ENCODE measurements around the gene GLI3.

GLI3 gene

DNA sequence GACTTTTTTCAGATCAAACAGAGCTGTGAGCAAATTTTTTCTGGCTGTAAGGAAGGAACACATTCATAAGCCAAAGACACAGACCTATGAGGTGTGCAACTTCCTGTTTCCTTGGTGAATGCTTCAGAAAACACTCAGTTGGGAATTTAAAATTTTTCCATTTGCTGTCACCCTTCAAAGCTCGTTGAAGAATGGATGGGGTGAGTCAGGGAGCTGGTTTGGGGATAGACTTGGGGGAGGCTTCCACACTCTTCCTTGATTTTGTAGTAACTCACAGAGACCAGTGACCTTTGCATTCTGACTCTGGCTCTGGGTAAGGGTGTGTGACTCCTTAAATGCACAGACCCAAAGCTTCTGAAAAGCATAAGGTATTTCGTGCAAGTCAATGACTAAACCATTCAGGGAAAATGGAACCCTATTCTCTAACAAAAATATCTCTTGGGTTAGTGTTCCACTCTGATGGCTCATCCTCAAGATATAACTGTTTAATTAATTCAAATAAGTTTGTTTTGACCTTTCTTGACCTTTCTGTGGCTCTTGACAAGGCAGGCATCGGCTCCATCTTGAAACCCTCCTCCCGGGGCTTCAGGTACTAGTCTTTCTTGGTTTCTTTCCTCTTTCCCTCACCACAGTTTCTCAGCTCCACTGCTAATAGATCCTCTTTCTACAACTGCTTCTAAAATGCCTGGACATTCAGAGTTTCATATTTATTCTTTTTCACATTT is 306.3 kb downstream of the GLI3 start:
- TF ChIP-seq, protein P1, sequence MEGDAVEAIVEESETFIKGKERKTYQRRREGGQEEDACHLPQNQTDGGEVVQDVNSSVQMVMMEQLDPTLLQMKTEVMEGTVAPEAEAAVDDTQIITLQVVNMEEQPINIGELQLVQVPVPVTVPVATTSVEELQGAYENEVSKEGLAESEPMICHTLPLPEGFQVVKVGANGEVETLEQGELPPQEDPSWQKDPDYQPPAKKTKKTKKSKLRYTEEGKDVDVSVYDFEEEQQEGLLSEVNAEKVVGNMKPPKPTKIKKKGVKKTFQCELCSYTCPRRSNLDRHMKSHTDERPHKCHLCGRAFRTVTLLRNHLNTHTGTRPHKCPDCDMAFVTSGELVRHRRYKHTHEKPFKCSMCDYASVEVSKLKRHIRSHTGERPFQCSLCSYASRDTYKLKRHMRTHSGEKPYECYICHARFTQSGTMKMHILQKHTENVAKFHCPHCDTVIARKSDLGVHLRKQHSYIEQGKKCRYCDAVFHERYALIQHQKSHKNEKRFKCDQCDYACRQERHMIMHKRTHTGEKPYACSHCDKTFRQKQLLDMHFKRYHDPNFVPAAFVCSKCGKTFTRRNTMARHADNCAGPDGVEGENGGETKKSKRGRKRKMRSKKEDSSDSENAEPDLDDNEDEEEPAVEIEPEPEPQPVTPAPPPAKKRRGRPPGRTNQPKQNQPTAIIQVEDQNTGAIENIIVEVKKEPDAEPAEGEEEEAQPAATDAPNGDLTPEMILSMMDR (IDR thresholded peaks at IDR 0.05; ENCODE audit: borderline replicate concordance, insufficient read depth, low read depth, low read length), result no peak
- no peak overlapping the region for H3K4me3 ChIP-seq (ENCODE audit: low read depth, low read length)

GRCh38 chr7:41928781-41929180 is 308.2 kb downstream of the GLI3 start:
- TF ChIP-seq, protein P1 (IDR thresholded peaks at IDR 0.05; ENCODE audit: borderline replicate concordance, insufficient read depth, low read depth, low read length), result no peak
- H3K4me3 ChIP-seq (ENCODE audit: low read depth, low read length), result no peak overlapping the region

DNA sequence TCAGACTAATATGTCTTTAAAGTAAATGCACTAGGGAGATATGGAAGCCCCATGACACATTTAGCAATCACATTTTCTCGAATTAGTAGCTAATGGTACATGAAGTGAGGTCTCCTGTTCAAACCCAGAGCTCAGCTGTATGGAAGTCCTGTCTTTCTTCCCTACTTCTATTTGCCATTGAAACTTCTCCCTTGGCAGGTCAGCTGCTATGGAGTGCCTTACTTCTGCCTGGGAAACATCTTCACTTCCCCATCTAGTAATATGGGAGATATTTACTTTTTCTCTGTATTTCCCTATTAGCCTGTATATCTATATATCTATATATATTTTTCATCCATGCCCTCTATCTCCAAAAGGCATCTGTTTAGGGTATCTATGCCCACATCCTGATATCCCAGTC is 308.8 kb downstream of the GLI3 start:
- no peak overlapping the region for H3K4me3 ChIP-seq (ENCODE audit: low read depth, low read length)
- TF ChIP-seq, protein P1 (IDR thresholded peaks at IDR 0.05; ENCODE audit: borderline replicate concordance, insufficient read depth, low read depth, low read length), result no peak

DNA sequence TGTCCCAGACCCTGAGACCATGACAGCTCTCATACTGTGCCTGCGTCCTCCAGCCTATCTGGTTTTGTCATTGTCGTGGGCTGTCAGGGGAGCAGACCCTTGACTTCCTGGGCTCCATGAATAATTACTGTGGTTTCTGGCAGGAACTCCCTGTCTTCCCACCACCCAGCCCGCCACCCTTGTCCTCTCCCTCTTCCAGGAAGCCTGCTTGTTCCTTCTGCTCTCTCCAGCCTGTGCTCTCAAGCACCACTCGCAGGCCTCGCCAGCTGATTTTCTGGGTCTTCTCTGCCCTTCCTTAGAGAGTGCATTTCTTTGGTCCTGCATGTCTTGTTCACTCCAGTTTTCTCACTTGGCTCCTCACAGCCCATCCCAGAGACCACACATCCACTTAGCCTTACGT is 309.6 kb downstream of the GLI3 start:
- TF ChIP-seq, protein P1 (IDR thresholded peaks at IDR 0.05; ENCODE audit: borderline replicate concordance, insufficient read depth, low read depth, low read length), result no peak
- H3K4me3 ChIP-seq (ENCODE audit: low read depth, low read length), result no peak overlapping the region

DNA sequence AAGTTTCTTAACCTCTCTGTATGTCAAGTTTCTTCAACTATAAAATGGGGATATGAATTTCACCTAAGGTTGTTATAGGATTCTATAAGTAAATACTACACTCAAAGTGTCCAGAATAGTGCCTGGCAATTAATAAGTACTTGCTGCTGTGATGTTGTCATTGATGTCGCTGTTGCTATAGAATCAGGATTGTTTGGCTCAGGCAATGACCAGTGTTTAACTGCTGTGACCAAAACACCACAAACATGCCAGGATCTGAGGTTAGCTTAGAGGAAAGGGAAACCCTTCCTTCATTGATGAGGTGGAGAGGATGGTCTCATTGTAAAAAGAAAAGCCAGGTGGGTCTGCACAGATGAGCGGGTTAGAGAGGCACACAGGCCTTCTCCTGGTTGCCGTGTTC is 311.1 kb downstream of the GLI3 start:
- TF ChIP-seq, protein P1 (IDR thresholded peaks at IDR 0.05; ENCODE audit: borderline replicate concordance, insufficient read depth, low read depth, low read length), result no peak
- no peak overlapping the region for H3K4me3 ChIP-seq (ENCODE audit: low read depth, low read length)

- H3K4me3 ChIP-seq (ENCODE audit: low read depth, low read length), result no peak overlapping the region
- TF ChIP-seq, protein P1 (IDR thresholded peaks at IDR 0.05; ENCODE audit: borderline replicate concordance, insufficient read depth, low read depth, low read length), result no peak
Measured at GRCh38 chr7:41924796-41925195, 312.2 kb downstream of the GLI3 start.

GRCh38 chr7:41922373-41922772 is 314.6 kb downstream of the GLI3 start:
- H3K4me3 ChIP-seq (ENCODE audit: low read depth, low read length), result no peak overlapping the region
- TF ChIP-seq, protein P1 (IDR thresholded peaks at IDR 0.05; ENCODE audit: borderline replicate concordance, insufficient read depth, low read depth, low read length), result no peak
